ENCODE measurements around the gene SYK. TPM values are rescaled to one million over a fixed set of nuclear protein-coding genes. Genes with fewer than 3 reads are reported as not detected.

SYK gene
- total and polyA plus RNA-seq, 2 donors (not counting 1 experiment from before 2014, with no cell fraction given) = not detected

- no peak overlapping the region for H3K4me3 ChIP-seq (replicated peaks in 1 of 4; ENCODE audit: control extremely low read depth in 1 of 4, insufficient read depth in 1 of 4, low read depth in 3 of 4, low read length in 4 of 4)
- TF ChIP-seq EZH2 (IDR thresholded peaks at IDR 0.05; ENCODE audit: low read length, missing control alignments) = no peak
- no peak for TF ChIP-seq CTCF (conservative IDR thresholded peaks at IDR 0.05 in 1 of 2, IDR thresholded peaks at IDR 0.05 in 1 of 2; ENCODE audit: low read depth in 1 of 2, low read length in 2 of 2)
- no peaks in the 10 kb centered on the region for H3K27me3 ChIP-seq (ENCODE audit: control insufficient read depth, insufficient read depth, low read length)
- H4K20me1 ChIP-seq (ENCODE audit: control insufficient read depth, extremely low read depth, insufficient read depth, low read length) = no peaks in the 10 kb centered on the region
- H3K79me2 ChIP-seq (ENCODE audit: control insufficient read depth, insufficient read depth, low read length) = no peaks in the 10 kb centered on the region
- H3K9ac ChIP-seq (ENCODE audit: insufficient read depth, low read length) = no peak overlapping the region
- DNase-seq (ENCODE audit: low read depth in 2 of 2) = peak; percentile 71 to 93
- peak overlapping the region; percentile 42 for H3K4me2 ChIP-seq (ENCODE audit: extremely low read depth, insufficient read depth, low read length)
- no peaks in the 10 kb centered on the region for H3K36me3 ChIP-seq (ENCODE audit: control insufficient read depth, insufficient read depth, low read length)
- peaks cover 12% of the 10 kb centered on the region for H3K4me1 ChIP-seq (ENCODE audit: control insufficient read depth, extremely low read depth, insufficient read depth, low read length)
- H3K9me3 ChIP-seq (ENCODE audit: control insufficient read depth, insufficient read depth, low read depth, low read length) = no peaks in the 10 kb centered on the region
- no peak overlapping the region for H2AFZ ChIP-seq (ENCODE audit: low read length)
- H3K27ac ChIP-seq (ENCODE audit: insufficient read depth, low read length) = peak overlapping the region; percentile 47
These were observed 124.1 kb downstream of the SYK start for GRCh38 chr9:90925581-90926257.

- no peak for TF ChIP-seq EZH2 (IDR thresholded peaks at IDR 0.05; ENCODE audit: low read length, missing control alignments)
- TF ChIP-seq CTCF (conservative IDR thresholded peaks at IDR 0.05 in 1 of 2, IDR thresholded peaks at IDR 0.05 in 1 of 2; ENCODE audit: low read depth in 1 of 2, low read length in 2 of 2) = no peak
- Histone ChIP-seq H3K27me3 (ENCODE audit: control insufficient read depth, insufficient read depth, low read length) (no peaks in the 10 kb centered on the region), H3K36me3 (ENCODE audit: control insufficient read depth, insufficient read depth, low read length) (no peaks in the 10 kb centered on the region), H3K4me2 (ENCODE audit: extremely low read depth, insufficient read depth, low read length) (no peak overlapping the region), H3K9me3 (ENCODE audit: control insufficient read depth, insufficient read depth, low read depth, low read length) (no peaks in the 10 kb centered on the region), H3K4me1 (ENCODE audit: control insufficient read depth, extremely low read depth, insufficient read depth, low read length) (peaks cover 12% of the 10 kb centered on the region), H3K79me2 (ENCODE audit: control insufficient read depth, insufficient read depth, low read length) (no peaks in the 10 kb centered on the region), H2AFZ (ENCODE audit: low read length) (no peak overlapping the region), H3K9ac (ENCODE audit: insufficient read depth, low read length) (no peak overlapping the region), H4K20me1 (ENCODE audit: control insufficient read depth, extremely low read depth, insufficient read depth, low read length) (no peaks in the 10 kb centered on the region), H3K4me3 (replicated peaks in 1 of 4; ENCODE audit: control extremely low read depth in 1 of 4, insufficient read depth in 1 of 4, low read depth in 3 of 4, low read length in 4 of 4) (no peak overlapping the region), H3K27ac (ENCODE audit: insufficient read depth, low read length) (no peak overlapping the region)
- peak in 1 of 2 donors; percentile 28 for DNase-seq (ENCODE audit: low read depth in 2 of 2)
These were observed 125.3 kb downstream of the SYK start for GRCh38 chr9:90926936-90927335.

GRCh38 chr9:90927496-90927895 is 125.9 kb downstream of the SYK start:
- peaks cover 12% of the 10 kb centered on the region for H3K4me1 ChIP-seq (ENCODE audit: control insufficient read depth, extremely low read depth, insufficient read depth, low read length)
- no peaks in the 10 kb centered on the region for H3K27me3 ChIP-seq (ENCODE audit: control insufficient read depth, insufficient read depth, low read length)
- TF ChIP-seq CTCF (conservative IDR thresholded peaks at IDR 0.05 in 1 of 2, IDR thresholded peaks at IDR 0.05 in 1 of 2; ENCODE audit: low read depth in 1 of 2, low read length in 2 of 2) (no peak), EZH2 (IDR thresholded peaks at IDR 0.05; ENCODE audit: low read length, missing control alignments) (no peak)
- no peaks in the 10 kb centered on the region for H4K20me1 ChIP-seq (ENCODE audit: control insufficient read depth, extremely low read depth, insufficient read depth, low read length)
- no peaks in the 10 kb centered on the region for H3K36me3 ChIP-seq (ENCODE audit: control insufficient read depth, insufficient read depth, low read length)
- H3K4me3 ChIP-seq (replicated peaks in 1 of 4; ENCODE audit: control extremely low read depth in 1 of 4, insufficient read depth in 1 of 4, low read depth in 3 of 4, low read length in 4 of 4) = no peak overlapping the region
- H2AFZ ChIP-seq (ENCODE audit: low read length) = no peak overlapping the region
- H3K9me3 ChIP-seq (ENCODE audit: control insufficient read depth, insufficient read depth, low read depth, low read length) = no peaks in the 10 kb centered on the region
- H3K4me2 ChIP-seq (ENCODE audit: extremely low read depth, insufficient read depth, low read length) = no peak overlapping the region
- H3K27ac ChIP-seq (ENCODE audit: insufficient read depth, low read length) = no peak overlapping the region
- H3K9ac ChIP-seq (ENCODE audit: insufficient read depth, low read length) = no peak overlapping the region
- H3K79me2 ChIP-seq (ENCODE audit: control insufficient read depth, insufficient read depth, low read length) = no peaks in the 10 kb centered on the region
- no peak for DNase-seq (ENCODE audit: low read depth in 2 of 2)
